ENCODE results near the gene RAET1E. TPM values are rescaled to one million over a fixed set of nuclear protein-coding genes. Genes with fewer than 3 reads are reported as not detected.
"Not testable (repeated sequence)": the region's sequence is repeated elsewhere in the genome, so short reads cannot be mapped to it uniquely, and the experiment has no call there.

RAET1E gene
- total RNA-seq, 1 donor from 2014 or later: not detected

DNA sequence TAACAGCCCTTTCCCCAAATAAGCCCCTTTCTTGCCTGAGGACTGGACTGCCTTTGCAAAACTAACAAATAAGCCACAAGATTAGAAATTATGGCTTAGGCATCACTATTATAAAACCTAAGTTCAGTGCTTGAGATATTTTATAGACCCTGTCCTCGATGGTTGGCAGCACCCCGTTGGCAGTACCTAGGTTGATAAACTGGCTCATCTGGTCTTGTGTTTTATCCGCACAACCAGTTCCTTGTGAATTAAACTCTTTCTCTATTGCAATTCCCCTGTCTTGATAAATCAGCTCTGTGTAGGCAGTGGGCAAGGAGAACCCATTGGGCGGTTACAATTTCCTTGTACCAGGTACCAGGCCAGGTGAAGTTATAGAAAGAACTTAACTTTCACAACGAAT is 40.4 kb downstream of the RAET1E start:
- no peaks in the 10 kb centered on the region for H3K27me3 Mint-ChIP-seq (ENCODE audit: low read depth)
- no peaks in the 10 kb centered on the region for H3K9me3 Mint-ChIP-seq (ENCODE audit: low read depth)
- peaks cover 88% of the 10 kb centered on the region for H3K4me1 Mint-ChIP-seq (ENCODE audit: low read depth)
- peak overlapping the region; percentile 96 for H3K27ac Mint-ChIP-seq (ENCODE audit: unreplicated experiment)
- DNase-seq (ENCODE audit: low spot score): no peak
- peak overlapping the region; percentile 71 for H3K4me3 Mint-ChIP-seq (ENCODE audit: unreplicated experiment)
- TF ChIP-seq CTCF (IDR thresholded peaks at IDR 0.05): no peak
- no peaks in the 10 kb centered on the region for H3K36me3 Mint-ChIP-seq (ENCODE audit: low read depth)

GRCh38 chr6:149856256-149856994 is 41.5 kb downstream of the RAET1E start:
- TF ChIP-seq CTCF (IDR thresholded peaks at IDR 0.05): no peak
- H3K27me3 Mint-ChIP-seq (ENCODE audit: low read depth): no peaks in the 10 kb centered on the region
- no peaks in the 10 kb centered on the region for H3K36me3 Mint-ChIP-seq (ENCODE audit: low read depth)
- DNase-seq (ENCODE audit: low spot score): no peak
- H3K4me1 Mint-ChIP-seq (ENCODE audit: low read depth): peaks cover 88% of the 10 kb centered on the region
- no peaks in the 10 kb centered on the region for H3K9me3 Mint-ChIP-seq (ENCODE audit: low read depth)
- H3K27ac Mint-ChIP-seq (ENCODE audit: unreplicated experiment): peak overlapping the region; percentile 96
- peak overlapping the region; percentile 71 for H3K4me3 Mint-ChIP-seq (ENCODE audit: unreplicated experiment)

DNA sequence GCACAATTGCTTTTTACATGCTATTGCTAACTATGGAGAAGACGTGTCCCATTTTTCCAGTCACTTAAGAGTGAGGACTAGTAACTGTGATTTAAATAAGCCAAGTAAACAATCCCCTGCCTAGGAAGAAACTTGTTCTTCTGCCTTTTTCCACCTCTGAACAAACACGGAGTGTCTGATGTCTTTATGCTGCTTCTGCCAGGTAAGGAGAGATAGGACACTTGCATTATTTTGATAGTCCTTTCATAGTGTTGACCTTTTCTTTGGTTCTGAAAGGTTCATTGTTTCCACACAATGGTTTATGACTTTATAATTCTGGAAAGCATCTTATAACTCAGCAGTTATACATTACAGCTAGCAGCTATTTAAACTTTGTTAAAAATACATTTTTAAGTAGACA is 42.2 kb downstream of the RAET1E start:
- peak overlapping the region; percentile 96 for H3K27ac Mint-ChIP-seq (ENCODE audit: unreplicated experiment)
- no peak for DNase-seq (ENCODE audit: low spot score)
- no peak for TF ChIP-seq CTCF (IDR thresholded peaks at IDR 0.05)
- peaks cover 86% of the 10 kb centered on the region for H3K4me1 Mint-ChIP-seq (ENCODE audit: low read depth)
- H3K36me3 Mint-ChIP-seq (ENCODE audit: low read depth): peaks cover 2% of the 10 kb centered on the region
- peak overlapping the region; percentile 71 for H3K4me3 Mint-ChIP-seq (ENCODE audit: unreplicated experiment)
- no peaks in the 10 kb centered on the region for H3K27me3 Mint-ChIP-seq (ENCODE audit: low read depth)
- H3K9me3 Mint-ChIP-seq (ENCODE audit: low read depth): no peaks in the 10 kb centered on the region

DNA sequence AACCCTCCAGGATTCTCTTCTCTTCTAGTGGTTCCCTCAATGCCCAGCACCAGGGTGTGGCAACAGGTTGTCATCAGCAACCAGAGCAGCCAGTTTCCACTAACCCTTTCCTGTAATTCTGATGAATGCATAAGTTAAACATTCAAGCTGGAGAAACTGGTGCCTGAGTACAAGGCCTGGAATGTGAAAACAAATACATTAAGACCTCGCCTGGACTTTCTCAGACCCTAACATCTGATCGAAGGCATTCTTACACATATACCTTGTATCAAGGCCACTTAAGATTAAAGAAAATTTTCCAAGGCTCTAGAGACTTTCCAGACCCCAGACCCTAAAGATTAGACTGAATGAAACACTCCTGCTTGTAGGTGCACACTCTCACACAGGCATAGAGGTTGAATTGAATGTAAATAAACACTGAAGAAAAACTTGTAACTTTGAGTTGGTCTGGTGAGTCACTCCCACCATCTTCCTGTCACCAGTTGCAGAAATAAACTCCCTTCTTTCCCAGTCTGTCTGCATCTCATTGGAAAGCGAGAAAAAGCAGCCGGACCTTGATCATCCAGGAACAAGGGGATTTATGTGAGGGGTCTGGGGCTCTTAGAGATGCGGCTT is 42.8 kb downstream of the RAET1E start:
- Mint-ChIP-seq H3K9me3 (ENCODE audit: low read depth) (no peaks in the 10 kb centered on the region), H3K27ac (ENCODE audit: unreplicated experiment) (peak overlapping the region; percentile 96), H3K4me1 (ENCODE audit: low read depth) (peaks cover 80% of the 10 kb centered on the region), H3K27me3 (ENCODE audit: low read depth) (no peaks in the 10 kb centered on the region), H3K36me3 (ENCODE audit: low read depth) (peaks cover 2% of the 10 kb centered on the region), H3K4me3 (ENCODE audit: unreplicated experiment) (peak overlapping the region; percentile 71)
- no peak for DNase-seq (ENCODE audit: low spot score)
- no peak for TF ChIP-seq CTCF (IDR thresholded peaks at IDR 0.05)

DNA sequence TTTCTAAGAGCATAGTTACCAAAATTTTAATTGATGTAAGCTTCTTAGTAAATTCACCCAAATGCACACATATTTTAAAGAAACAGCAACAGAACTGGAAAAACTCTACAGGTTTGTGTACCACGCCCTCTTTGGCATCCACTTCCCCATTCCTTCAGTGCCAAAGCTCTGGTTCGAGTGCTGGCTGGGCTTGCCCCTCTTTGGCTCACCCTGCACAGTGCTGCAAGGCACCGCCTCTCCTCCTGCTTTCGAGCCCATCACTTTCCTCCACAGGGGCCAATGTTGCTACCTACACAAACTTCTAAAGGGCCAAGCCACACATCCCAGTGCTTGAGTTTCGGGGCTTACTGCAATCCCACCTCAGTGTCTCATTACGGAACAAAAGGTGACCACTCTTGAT is 43.4 kb downstream of the RAET1E start:
- peak overlapping the region; percentile 96 for H3K27ac Mint-ChIP-seq (ENCODE audit: unreplicated experiment)
- peak overlapping the region; percentile 71 for H3K4me3 Mint-ChIP-seq (ENCODE audit: unreplicated experiment)
- no peaks in the 10 kb centered on the region for H3K9me3 Mint-ChIP-seq (ENCODE audit: low read depth)
- H3K4me1 Mint-ChIP-seq (ENCODE audit: low read depth): peaks cover 80% of the 10 kb centered on the region
- no peak for DNase-seq (ENCODE audit: low spot score)
- H3K27me3 Mint-ChIP-seq (ENCODE audit: low read depth): no peaks in the 10 kb centered on the region
- no peak for TF ChIP-seq CTCF (IDR thresholded peaks at IDR 0.05)
- peaks cover 4% of the 10 kb centered on the region for H3K36me3 Mint-ChIP-seq (ENCODE audit: low read depth)

DNA sequence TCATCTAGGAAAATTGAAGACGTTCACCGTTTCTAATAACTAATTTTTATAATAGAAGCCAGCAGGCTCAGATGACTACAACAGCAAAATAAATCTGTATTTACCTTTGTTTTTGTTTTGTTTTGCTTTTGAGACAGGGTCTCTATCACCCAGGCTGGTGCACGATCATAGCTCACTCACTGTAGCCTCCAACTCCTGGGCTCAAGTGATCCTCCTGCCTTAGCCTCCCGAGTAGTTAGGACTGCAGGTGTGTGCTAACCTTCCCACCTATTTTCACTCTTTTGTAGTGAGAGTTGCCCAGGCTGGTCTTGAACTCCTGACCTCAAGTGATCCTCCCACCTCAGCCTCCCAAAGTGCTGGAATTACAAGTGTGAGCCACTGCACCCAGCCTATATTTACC is 43.9 kb downstream of the RAET1E start:
- DNase-seq (ENCODE audit: low spot score); H3K36me3 Mint-ChIP-seq (ENCODE audit: low read depth); H3K9me3 Mint-ChIP-seq (ENCODE audit: low read depth); H3K4me3 Mint-ChIP-seq (ENCODE audit: unreplicated experiment); H3K27me3 Mint-ChIP-seq (ENCODE audit: low read depth): not testable (repeated sequence)
- Mint-ChIP-seq H3K27ac (ENCODE audit: unreplicated experiment) (peak overlapping the region; percentile 96), H3K4me1 (ENCODE audit: low read depth) (peaks cover 75% of the 10 kb centered on the region)
